ENCODE data around the gene SLC15A1. TPM values are rescaled to one million over a fixed set of nuclear protein-coding genes. Genes with fewer than 3 reads are reported as not detected.

SLC15A1 gene, protein sequence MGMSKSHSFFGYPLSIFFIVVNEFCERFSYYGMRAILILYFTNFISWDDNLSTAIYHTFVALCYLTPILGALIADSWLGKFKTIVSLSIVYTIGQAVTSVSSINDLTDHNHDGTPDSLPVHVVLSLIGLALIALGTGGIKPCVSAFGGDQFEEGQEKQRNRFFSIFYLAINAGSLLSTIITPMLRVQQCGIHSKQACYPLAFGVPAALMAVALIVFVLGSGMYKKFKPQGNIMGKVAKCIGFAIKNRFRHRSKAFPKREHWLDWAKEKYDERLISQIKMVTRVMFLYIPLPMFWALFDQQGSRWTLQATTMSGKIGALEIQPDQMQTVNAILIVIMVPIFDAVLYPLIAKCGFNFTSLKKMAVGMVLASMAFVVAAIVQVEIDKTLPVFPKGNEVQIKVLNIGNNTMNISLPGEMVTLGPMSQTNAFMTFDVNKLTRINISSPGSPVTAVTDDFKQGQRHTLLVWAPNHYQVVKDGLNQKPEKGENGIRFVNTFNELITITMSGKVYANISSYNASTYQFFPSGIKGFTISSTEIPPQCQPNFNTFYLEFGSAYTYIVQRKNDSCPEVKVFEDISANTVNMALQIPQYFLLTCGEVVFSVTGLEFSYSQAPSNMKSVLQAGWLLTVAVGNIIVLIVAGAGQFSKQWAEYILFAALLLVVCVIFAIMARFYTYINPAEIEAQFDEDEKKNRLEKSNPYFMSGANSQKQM
- not detected in 2 replicates for total RNA-seq (2014; rRNA removed; shearing (Covaris generic))

DNA sequence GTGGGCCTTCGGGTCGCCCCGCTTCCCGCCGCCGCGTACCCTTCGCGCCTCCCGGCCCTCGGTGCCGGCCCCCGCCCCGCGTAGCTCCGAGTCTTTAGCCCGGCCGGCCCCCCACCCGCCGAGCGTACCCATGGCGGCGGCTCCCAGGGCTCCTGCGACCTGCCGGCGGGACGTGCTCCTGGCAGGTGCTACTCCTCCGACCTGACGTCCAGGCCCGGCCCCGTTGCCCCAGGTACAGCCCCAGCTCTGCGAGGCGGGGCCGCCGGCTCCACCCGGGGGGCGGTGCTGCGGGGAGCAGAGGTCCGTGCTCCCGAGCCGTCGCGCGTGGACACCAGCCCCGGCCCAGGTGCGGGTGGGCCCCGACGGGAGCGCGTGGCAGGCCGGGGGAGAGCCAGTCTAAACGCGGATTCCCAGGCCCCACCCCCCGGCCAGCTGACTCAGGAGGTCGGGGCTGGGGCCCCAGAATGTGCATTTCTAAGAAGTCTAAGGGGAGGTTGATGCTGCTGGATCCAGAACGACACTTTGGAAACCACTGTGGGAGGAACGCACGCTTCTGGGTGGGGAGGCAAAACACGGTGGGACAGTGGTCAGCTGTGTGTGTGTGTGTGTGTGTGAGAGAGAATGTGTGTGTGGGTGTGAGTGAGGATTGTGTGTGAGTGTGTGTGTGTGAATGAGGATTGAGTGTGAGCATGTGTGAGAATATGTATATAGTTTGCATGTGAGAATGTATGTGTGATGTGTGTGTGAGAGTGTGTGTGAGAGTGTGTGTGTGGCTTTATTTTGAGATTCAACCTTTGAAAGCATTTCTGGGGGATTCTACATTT, at the start of gene SLC15A1:
Gene SLC15A1, minus strand, starts transcription at position 206 of the 824 bp plus-strand sequence. Its CDS starts 74 bp downstream, at position 132.
- no peak for DNase-seq (ENCODE audit: low read depth)

DNA sequence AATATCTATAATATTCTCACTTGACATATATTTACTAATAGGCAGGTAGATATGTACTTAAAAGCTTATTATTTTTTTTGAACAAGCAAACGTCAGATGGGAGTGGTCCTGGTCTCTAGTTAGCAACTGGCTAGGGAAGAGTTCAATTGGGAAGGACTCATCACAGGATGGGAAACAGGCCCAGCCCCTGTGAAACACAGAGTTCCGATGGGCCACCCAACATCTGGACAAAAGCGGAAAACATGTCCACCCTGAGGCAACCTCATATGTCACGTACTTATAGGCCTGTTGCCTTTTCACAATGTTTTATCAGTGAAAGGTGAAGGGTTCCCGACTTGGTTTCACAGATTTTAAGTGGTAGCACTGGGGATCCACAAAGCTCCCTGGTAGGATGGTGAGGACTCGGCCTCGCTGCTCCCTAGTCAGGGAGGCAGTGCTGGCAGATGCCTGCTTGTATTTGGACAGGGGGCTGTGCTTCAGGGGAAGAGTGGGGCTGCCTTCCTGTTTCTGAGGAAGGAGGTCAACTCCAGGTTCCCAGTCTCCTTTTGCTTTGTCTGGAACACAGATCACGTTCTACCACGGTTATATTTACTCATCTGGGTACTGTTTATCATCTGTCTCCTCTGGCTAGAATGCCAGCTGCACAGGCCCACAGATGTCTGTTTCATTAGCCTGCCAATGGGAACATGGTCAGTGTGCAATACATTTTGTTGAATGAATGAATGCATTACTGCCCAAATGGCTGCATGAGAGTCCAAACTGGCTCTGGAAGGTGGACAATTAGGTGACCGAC, 49.4 kb upstream of the SLC15A1 start:
- no peak for DNase-seq (ENCODE audit: low read depth)

DNA sequence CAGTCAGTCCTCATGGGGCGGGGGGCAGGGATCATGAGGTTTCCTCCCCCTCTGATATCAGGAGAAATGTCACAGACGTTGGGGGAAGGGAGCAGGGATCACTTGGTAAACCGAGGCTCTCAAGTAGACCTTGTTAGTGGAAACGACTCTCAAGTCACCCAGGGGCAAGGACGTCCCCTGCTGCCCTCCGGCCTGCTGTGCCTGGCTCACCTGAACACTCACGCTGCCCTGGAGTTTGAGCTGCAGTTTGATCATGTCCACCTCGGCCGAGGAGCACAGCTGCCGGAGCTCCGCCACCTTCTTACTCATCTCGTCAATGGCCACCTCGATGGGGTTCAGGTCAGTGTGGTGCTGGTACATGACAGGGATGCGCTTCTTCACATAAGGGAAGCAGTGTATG, 47.6 kb upstream of the SLC15A1 start:
- DNase-seq (ENCODE audit: low read depth) = no peak

DNA sequence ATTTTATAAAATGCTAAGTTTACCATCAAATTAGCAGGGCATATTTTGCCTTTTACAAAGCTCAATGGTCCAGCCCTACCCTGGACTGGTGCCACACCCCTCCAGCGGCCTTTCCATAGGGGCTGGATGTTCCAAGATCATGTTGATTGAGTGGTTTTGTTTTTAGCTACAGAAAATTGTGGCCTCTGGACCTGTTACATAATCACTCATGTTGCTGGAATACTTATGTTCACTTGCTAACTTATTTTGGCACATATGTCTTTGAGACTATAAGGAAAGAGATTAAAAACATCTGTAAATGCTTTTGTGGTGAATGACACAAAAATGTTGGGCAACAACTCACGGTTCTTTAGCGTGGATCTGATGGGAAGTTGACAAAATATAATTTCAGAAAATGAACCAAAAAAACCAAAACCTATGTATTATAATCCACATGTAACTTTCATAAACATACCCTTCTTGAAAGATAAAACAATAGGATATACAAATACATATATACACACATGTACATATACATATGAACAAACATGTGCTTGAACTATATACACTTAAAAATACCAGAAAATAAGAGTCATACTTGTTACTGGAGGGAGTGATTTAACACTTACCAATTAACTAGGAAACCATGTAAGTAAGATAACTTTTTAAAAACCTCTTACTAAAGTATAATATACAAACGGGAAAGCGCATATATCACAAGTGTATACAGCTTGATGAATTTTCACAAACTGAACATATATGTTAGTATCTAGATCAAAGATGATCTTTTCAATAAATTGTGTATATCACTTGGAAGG, 46.6 kb upstream of the SLC15A1 start:
- no peak for DNase-seq (ENCODE audit: low read depth)

DNA sequence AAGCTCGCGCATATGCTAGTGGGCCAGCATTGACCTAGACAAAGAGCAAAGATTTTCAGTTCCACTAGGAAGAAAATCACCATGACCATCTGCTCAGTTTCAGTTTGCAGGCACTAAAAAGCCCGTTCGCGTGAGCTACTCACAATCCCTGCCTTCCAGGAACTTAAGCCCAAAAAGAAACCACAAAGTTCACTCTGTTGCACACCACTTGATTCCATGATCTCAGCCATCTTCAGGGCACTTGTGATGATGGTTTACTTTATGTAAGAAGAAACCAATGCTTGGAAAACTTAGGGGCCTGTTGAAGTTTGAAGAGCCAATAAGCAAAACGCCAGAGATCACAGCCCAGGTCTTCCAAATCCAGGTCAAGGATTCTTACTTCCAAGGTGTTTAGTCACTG, 45.0 kb upstream of the SLC15A1 start:
- no peak for DNase-seq (ENCODE audit: low read depth)

DNA sequence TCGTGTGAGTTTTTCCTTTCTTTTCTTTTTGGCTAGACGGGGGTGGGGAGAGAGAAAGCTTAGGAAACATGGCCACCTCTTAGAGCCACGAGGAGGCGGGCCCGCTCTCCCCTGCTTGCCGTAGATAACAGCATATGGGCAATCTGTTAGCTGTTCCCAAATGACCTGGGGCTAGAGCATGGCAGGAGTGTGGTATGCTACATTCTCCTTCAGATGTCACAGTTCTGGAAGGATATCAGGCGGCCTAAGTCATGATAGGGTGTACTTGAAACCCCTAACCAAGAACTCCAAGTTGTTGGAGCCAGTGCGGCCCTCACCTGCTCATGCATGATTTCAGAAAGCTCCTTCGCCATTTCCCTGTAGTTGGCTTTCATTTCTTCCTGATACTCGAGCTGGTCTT, 44.3 kb upstream of the SLC15A1 start:
- no peak for DNase-seq (ENCODE audit: low read depth)

DNA sequence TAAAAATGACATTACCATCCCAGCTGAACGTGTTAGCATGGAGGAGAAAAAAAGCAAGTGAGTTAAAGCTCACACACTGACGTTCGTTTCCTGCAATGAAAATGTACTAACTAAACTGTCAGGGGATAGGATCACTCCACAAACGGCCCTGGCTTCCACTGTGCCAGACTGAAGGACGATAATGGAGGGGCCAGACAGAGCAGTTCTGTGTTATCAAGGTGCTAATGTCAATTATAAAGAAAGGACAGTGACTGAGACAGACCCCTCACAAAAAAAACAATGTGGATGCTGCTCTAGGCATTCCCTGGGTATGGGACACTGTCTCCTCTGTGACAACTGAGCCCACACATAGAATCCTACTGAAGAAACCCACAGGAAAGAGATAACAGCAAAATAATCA, 43.7 kb upstream of the SLC15A1 start:
- DNase-seq (ENCODE audit: low read depth) = no peak

DNA sequence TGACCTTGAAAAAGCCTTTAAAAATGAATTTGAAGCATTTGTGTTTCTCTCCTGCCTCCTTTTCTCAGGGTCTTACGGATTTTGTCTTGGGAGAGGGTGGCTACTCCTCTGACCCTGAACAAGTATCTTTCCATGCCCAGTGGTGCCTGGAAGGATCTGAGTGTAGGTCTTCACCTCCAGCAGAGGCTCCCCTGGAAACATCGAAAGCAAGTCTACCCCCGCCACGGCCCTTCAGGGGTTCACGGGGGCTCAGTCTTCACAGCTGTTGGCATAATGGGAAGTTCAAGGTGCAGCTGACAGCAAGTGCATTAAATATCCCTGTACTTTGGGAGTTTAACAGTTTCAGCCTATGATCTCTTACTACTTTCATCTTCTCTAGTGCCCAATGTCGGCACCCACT, 42.7 kb upstream of the SLC15A1 start:
- no peak for DNase-seq (ENCODE audit: low read depth)

DNA sequence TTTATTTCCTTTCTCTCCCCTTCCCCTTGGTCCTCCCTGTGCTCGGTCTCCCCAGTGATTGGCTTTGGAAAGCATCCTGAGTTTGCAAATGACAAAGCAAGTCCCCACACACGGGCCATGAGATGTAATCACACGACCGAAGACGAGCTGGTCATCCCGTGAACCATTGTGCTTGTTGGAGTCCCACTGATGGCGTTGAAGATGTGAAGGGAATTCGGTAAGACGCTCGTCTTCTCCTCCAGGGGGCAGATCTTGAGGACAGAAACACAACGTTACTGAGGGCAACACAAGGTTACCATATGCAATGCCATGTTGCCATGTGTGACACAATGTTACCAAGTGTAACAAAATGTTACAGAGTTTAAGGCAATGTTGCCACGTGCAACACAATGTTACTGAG, 42.0 kb upstream of the SLC15A1 start:
- no peak for DNase-seq (ENCODE audit: low read depth)

DNA sequence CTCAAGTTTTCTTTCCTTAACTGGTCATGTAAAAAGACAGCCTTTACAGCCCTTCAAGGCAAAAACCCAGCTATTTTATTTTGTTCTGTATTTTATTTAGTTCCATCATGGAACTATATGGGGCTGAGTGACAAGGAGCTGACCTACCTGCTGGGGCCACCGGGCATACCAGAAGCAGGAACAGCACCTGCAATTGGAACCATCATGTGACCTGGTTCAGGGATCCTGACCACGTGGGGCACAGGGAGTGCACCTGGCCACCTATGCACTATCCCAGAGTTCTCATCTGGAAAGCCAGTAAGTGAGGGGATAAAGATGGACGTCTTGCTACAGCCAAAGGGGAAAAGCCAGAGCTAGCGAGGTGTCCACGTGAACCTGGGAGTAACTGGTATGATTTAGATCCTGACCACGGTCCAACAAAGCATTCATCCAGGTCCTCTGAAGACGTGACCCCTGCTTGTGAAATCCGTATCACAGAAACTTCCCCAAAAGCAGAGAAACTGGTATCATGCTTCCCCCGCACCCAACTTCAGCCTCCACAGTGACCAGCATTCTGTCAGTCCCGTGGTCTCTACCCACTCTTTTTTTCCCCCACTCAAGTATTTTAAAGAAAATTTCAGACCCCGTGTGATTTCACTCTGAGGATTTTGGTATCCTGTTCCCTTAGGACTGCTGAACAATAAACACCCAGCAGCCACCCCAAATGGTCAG, 40.5 kb upstream of the SLC15A1 start:
- no peak for DNase-seq (ENCODE audit: low read depth)

DNA sequence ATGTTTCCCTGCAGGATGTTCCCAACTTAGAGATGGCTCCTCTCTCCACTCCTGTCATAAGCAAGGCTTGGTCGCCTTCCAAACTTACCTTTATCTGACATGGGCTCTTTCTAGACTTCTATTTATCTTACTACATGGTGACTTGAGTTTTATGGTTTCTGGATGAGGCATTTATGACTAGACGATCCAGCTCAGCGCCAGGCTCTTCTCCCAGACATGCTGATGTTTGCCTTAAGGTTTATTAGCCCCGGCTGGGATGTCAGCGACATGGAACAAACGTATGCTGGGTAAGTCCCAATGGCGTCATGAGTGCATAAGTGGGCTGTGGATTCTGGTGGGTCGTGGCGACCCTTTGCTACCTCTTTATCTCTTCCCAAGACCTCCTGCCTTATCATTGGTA, 39.8 kb upstream of the SLC15A1 start:
- DNase-seq (ENCODE audit: low read depth) = no peak

DNA sequence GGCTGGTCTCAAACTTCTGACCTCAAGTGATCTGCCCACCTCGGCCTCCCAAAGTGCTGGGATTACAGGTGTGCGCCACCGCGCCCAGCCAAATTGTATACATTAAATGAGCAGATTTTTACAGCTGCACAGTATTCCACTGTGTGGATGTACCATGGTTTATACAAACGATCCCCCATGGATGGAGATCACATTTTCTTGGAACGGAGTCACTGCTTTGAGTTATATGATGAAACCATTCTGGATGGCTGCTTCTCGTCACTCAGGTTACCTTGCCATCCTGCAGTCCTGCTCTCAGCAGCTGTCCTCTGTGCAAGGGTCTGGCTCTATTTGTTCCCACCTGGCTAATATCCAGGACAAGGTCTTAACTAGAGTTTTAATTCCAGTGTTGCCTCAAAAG, 39.1 kb upstream of the SLC15A1 start:
- no peak for DNase-seq (ENCODE audit: low read depth)

DNA sequence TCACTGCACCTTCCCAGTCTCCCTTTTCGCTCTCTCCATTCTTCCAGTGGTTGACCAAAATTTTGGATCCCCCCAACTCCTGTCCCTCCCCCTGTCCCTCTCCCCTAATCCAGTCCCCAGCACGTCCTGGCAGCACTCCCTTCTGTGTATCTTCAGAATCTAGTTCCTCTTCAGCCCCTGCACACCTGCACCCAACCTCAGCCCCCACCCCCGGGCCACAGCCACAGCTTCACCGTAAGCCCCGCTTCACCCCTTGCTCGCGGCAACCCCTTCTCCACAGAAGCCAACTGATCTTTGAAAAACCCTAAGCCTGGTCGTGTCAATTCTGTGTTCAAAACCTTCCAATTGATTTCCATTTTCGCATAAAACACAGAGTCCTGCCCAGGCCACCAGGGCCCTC, 35.5 kb upstream of the SLC15A1 start:
- no peak for DNase-seq (ENCODE audit: low read depth)

DNA sequence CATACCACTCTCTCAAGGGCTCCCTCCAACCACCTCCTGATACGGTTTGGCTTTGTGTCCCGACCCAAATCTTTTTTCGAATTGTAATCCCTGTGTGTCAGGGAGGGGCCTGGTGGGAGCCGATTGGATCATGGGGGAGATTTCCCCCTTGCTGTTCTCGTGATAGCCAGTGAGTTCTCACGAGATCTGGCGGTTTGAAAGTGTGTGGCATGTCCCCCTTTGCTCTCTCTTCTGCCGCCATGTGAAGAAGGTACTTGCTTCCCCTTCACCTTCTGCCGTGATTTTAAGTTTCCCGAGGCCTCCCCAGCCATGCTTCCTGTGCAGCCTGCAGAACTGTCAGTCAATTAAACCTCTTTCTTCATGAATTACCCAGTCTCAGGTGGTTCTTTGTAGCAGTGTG, 34.7 kb upstream of the SLC15A1 start:
- DNase-seq (ENCODE audit: low read depth) = no peak

DNA sequence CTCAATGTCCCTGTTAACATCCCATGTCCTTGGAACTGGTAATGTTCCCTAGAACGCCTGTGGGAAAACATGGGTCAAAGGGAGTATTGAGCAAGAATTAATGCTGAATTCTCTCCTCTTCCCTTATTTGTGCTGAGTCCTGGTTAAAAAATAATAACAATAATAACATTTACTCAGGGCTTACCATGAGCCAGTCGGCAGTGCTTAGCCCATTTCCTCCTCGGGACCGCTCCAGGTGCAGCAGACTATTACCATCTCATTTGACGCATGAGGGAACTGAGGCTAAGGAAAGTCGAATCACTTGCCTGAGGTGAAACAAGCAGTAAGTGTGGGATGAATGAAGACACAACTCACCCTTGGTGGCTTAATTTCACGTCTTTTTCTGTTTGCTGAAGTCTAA, 33.6 kb upstream of the SLC15A1 start:
- no peak for DNase-seq (ENCODE audit: low read depth)

DNA sequence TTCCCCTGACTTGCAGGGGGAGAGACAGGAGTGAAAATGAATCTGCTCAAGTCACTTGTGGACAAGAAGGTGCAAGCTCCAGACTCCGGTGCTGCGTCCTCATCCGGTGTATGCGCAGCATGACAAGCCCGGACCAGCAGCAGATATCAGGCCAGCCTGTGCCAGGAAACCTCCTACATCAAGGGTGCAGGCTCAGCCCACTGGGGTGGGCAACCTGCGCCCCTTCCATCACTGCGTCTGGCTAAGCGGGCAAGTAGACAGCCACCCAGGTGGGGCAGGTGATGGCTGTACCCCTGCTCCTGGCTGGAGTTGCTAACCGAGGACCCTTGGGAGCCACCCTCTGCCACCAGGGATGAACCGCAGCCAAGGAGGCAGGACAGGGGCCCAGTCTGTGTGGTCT, 32.9 kb upstream of the SLC15A1 start:
- DNase-seq (ENCODE audit: low read depth) = no peak

DNA sequence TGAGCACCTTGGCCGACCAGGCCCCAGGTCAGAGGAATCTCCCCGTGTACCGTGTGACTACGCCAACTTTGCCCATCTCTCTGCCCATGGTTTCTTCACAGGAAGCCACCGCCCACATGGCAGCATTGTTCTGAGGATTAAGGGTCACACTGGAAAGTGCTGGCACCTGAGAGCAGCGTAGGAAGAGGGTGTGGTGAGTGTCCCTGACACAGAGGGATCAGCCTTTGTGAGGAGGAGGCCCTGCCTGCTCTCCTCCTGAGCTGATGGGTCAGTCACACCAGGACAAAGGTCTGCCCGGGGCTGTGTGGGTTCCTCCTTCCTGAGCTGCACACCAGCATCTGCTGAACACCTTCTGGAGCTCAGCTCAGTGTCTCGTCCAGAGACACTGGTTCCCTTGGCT, 32.2 kb upstream of the SLC15A1 start:
- no peak for DNase-seq (ENCODE audit: low read depth)

DNA sequence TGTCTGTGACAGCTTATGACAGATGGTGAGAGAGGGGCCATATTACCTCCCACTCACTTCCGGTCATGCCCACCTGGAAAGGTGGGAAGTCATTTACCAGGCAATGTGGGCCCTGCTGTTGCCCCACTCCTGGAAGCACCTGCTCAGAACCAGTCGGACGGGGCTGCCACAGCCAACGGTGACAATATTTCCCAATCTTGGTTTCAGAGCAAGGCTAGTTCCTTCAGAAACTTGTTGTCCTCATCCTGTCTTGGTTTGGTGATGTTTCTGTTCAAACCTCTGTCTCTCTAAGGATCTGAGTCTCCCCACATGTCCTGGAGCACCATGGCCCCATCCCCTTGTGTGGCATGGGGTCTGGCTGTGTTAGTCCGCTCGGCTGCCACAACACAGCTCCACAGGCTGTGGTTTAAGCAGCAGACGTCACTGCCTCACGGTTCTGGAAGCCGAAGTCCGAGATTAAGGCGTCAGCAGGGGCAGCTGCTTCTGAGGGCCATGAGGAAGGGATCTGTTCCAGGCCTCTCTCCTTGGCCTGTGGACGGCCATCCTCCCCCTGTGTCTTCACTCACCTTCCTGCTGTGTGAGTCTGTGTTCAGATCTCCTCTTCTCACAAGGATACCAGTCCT, 31.5 kb upstream of the SLC15A1 start:
- DNase-seq (ENCODE audit: low read depth) = no peak

DNA sequence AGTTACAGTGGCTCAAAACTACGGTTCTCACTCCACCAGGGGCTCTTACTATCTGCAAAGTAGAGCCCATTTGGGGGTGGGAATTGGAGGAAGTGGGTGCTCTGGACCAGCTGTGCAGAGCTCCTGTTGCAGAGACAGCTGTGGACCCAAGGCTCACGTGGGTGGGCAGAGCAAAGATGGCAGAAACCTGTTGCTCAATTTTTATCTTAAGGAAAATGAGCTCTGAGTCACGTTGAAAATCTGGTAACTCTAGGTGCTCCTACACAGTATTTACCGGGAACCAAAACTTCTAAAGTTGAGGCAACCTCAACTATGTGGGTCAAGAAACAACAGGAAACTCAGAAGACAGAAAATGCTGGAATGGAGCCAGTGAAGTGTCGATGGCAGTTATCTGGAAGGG, 30.2 kb upstream of the SLC15A1 start:
- DNase-seq (ENCODE audit: low read depth) = peak; percentile 15

DNA sequence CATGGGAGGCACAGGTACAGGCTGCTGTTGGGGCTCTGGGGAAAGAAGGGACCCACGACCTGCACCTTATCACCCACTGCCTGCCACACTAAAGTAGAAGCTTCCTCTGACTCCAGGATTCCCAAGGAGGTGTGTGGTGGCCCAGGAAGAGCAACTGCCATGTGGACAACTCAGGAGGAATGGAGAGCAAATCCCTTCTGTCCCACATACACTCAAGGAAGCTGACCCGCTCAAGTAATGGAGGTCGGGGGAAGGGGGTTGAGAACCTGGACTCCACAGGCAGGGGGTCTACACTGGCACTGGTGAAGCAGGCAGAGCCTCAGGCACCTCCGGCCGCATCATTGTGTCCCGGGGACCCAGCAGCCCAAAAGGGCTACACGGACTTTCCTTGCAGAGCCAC, 29.4 kb upstream of the SLC15A1 start:
- DNase-seq (ENCODE audit: low read depth) = no peak

Measured in M059J (cell line).